SK-N-SH treated with all-trans-retinoic acid at 6 μM for 48 hours (cell line): ENCODE results near the gene CFAP299.

ENCODE experiments used
- ATAC-seq: fragments of 200-7000 bp; cut with Tn5 transposase; 3 replicates; pipeline ENCODE4 v1.9.1; 2020; ENCODE audit warnings: mild to moderate bottlenecking, moderate library complexity
- ARNTL ChIP-seq: fragments of 450-650 bp; formaldehyde crosslinking; IDR thresholded peaks from 2 replicates; pipeline ENCODE4 v1.5.0; 2020; ENCODE audit warnings: low read depth, mild to moderate bottlenecking, moderate library complexity, borderline replicate concordance
- BACH2 ChIP-seq: fragments of 250-450 bp; sonication (Bioruptor Pico); IDR thresholded peaks from 2 replicates; pipeline ENCODE4 v1.9.0; 2021; ENCODE audit warnings: mild to moderate bottlenecking, borderline replicate concordance
- CREB5 ChIP-seq: fragments of 250-450 bp; sonication (Bioruptor Pico); IDR thresholded peaks from 2 replicates; pipeline ENCODE4 v1.5.1; 2020; ENCODE audit warnings: low read depth, mild to moderate bottlenecking, moderate library complexity
- CSDC2 ChIP-seq: fragments of 250-450 bp; sonication (Bioruptor Pico); IDR thresholded peaks from 2 replicates; pipeline ENCODE4 v1.5.0; 2020; ENCODE audit warnings: mild to moderate bottlenecking, moderate library complexity
- CSRNP3 ChIP-seq: fragments of 250-450 bp; sonication (Bioruptor Pico); IDR thresholded peaks from 2 replicates; pipeline ENCODE4 v1.5.1; 2021; ENCODE audit warnings: mild to moderate bottlenecking, moderate library complexity
- ESRRG ChIP-seq: fragments of 250-450 bp; sonication (Bioruptor Pico); IDR thresholded peaks from 2 replicates; pipeline ENCODE4 v1.6.1; 2021; ENCODE audit warnings: mild to moderate bottlenecking
- GLIS3 ChIP-seq: fragments of 250-450 bp; sonication (Bioruptor Pico); IDR thresholded peaks from 2 replicates; pipeline ENCODE4 v1.5.0; 2020; ENCODE audit warnings: mild to moderate bottlenecking, moderate library complexity
- ISL1 ChIP-seq: fragments of 250-450 bp; sonication (Bioruptor Pico); IDR thresholded peaks from 2 replicates; pipeline ENCODE4 v2.1.2; 2022; ENCODE audit warnings: mild to moderate bottlenecking, moderate library complexity
- PATZ1 ChIP-seq: fragments of 250-450 bp; sonication (Bioruptor Pico); IDR thresholded peaks from 2 replicates; pipeline ENCODE4 v1.8.0; 2020; ENCODE audit warnings: mild to moderate bottlenecking, moderate library complexity, borderline replicate concordance
- POU6F1 ChIP-seq: fragments of 250-450 bp; sonication (Bioruptor Pico); IDR thresholded peaks from 2 replicates; pipeline ENCODE4 v1.8.0; 2021; ENCODE audit warnings: low read depth, mild to moderate bottlenecking, moderate library complexity, borderline replicate concordance
- PPARA ChIP-seq: fragments of 250-450 bp; sonication (Bioruptor Pico); IDR thresholded peaks from 2 replicates; pipeline ENCODE4 v1.5.0; 2020; ENCODE audit warnings: mild to moderate bottlenecking, borderline replicate concordance
- SNAI2 ChIP-seq: fragments of 250-450 bp; sonication (Bioruptor Pico); IDR thresholded peaks from 2 replicates; pipeline ENCODE4 v1.5.0; 2020; ENCODE audit warnings: mild to moderate bottlenecking, moderate library complexity
- TCF4 ChIP-seq: fragments of 250-450 bp; sonication (Bioruptor Pico); IDR thresholded peaks from 2 replicates; pipeline ENCODE4 v1.8.0; 2021; ENCODE audit warnings: mild to moderate bottlenecking, moderate library complexity, borderline replicate concordance
- TOX ChIP-seq: fragments of 250-450 bp; sonication (Bioruptor Pico); IDR thresholded peaks from 2 replicates; pipeline ENCODE4 v1.8.0; 2021; ENCODE audit warnings: mild to moderate bottlenecking, moderate library complexity, borderline replicate concordance
- TSHZ2 ChIP-seq: fragments of 250-450 bp; sonication (Bioruptor Pico); IDR thresholded peaks from 2 replicates; pipeline ENCODE4 v1.5.0; 2020; ENCODE audit warnings: mild to moderate bottlenecking, moderate library complexity
- ZC3H10 ChIP-seq: fragments of 250-450 bp; sonication (Bioruptor Pico); IDR thresholded peaks from 2 replicates; pipeline ENCODE4 v1.5.1; 2021; ENCODE audit warnings: mild to moderate bottlenecking, moderate library complexity
- ZFP3 ChIP-seq: fragments of 250-450 bp; sonication (Bioruptor Pico); IDR thresholded peaks from 2 replicates; pipeline ENCODE4 v1.5.0; 2020; ENCODE audit warnings: mild to moderate bottlenecking, moderate library complexity
- ZFP30 ChIP-seq: fragments of 450-650 bp; formaldehyde crosslinking; IDR thresholded peaks from 2 replicates; pipeline ENCODE4 v1.5.0; 2022; ENCODE audit warnings: mild to moderate bottlenecking, moderate library complexity
- ZNF565 ChIP-seq: fragments of 450-650 bp; formaldehyde crosslinking; conservative IDR thresholded peaks from 2 replicates; pipeline ENCODE4 v1.5.0; 2020; ENCODE audit warnings: low read depth, mild to moderate bottlenecking, moderate library complexity
- ZNF70 ChIP-seq: fragments of 450-650 bp; formaldehyde crosslinking; IDR thresholded peaks from 2 replicates; pipeline ENCODE4 v1.5.0; 2020; ENCODE audit warnings: mild to moderate bottlenecking, moderate library complexity

The CFAP299 gene

GRCh38 chr4:80873571-80873970 lies 538.0 kb downstream of the CFAP299 start:
- no peak for TF ChIP-seq ZNF565 (CRISPR knock-in tag)
- no peak for TF ChIP-seq ESRRG (CRISPR knock-in tag)
- TF ChIP-seq CSDC2 (CRISPR knock-in tag) = no peak
- no peak for TF ChIP-seq ISL1 (CRISPR knock-in tag)
- TF ChIP-seq SNAI2 (CRISPR knock-in tag) = no peak
- no peak for TF ChIP-seq CSRNP3 (CRISPR knock-in tag)
- TF ChIP-seq TOX (CRISPR knock-in tag) = no peak
- no peak for TF ChIP-seq PATZ1 (CRISPR knock-in tag)
- no peak for TF ChIP-seq ZNF70 (CRISPR knock-in tag)
- TF ChIP-seq BACH2 (CRISPR knock-in tag) = no peak
- TF ChIP-seq ZC3H10 (CRISPR knock-in tag) = no peak
- TF ChIP-seq POU6F1 (CRISPR knock-in tag) = no peak
- no peak for TF ChIP-seq CREB5 (CRISPR knock-in tag)
- TF ChIP-seq TSHZ2 = no peak
- no peak for TF ChIP-seq ARNTL (CRISPR knock-in tag)
- no peak for TF ChIP-seq ZFP3 (CRISPR knock-in tag)
- TF ChIP-seq ZFP30 (CRISPR knock-in tag) = no peak
- no peak for TF ChIP-seq TCF4 (CRISPR knock-in tag)
- TF ChIP-seq, all 23 proteins: peak for 0
- no peak for ATAC-seq

GRCh38 chr4:80874979-80875378 lies 539.4 kb downstream of the CFAP299 start:
- no peak for ATAC-seq
- TF ChIP-seq ZC3H10 (CRISPR knock-in tag) (no peak), TOX (CRISPR knock-in tag) (no peak), CREB5 (CRISPR knock-in tag) (no peak), PPARA (CRISPR knock-in tag) (no peak), POU6F1 (CRISPR knock-in tag) (no peak), GLIS3 (CRISPR knock-in tag) (no peak)
